ENCODE measurements around the gene TOPAZ1. TPM values are rescaled to one million over a fixed set of nuclear protein-coding genes. Genes with fewer than 3 reads are reported as not detected.
A peak's percentile ranks its signal among the peaks of the same experiment; 100 is the strongest.

TOPAZ1 gene
- total and polyA plus RNA-seq, 2 of the 13 experiments (the other 11 are each of a cell fraction or from before 2014, with no cell fraction given) = not detected

GRCh38 chr3:44359146-44359751 lies 117.6 kb downstream of the TOPAZ1 start (continued):
- TF ChIP-seq AHDC1 (CRISPR knock-in tag; IDR thresholded peaks at IDR 0.05; ENCODE audit: borderline replicate concordance) = peak; percentile 82; the same call in 1 of the 2 replicates
- peak; percentile 33; the same call in 1 of the 2 replicates for TF ChIP-seq ZNF605 (CRISPR knock-in tag; IDR thresholded peaks at IDR 0.05)
- peak; percentile 56 to 94; a peak in 2 of 4 replicates for TF ChIP-seq EP300 (IDR thresholded peaks at IDR 0.05; ENCODE audit: low read depth in 2 of 2, low read length in 2 of 2)
- TF ChIP-seq EP300 (CRISPR knock-in tag; IDR thresholded peaks at IDR 0.05; ENCODE audit: borderline replicate concordance) = peak; percentile 88
- 0 out of 2 replicates have a peak, but pooled peaks have one; percentile 11 for TF ChIP-seq MED13 (CRISPR knock-in tag; IDR thresholded peaks at IDR 0.05)
- no peak for TF ChIP-seq ZFX (CRISPR knock-in tag; IDR thresholded peaks at IDR 0.05; ENCODE audit: low read depth)
- peak; percentile 98 for TF ChIP-seq RARA (CRISPR knock-in tag; IDR thresholded peaks at IDR 0.05)
- TF ChIP-seq NFIC (IDR thresholded peaks at IDR 0.05; ENCODE audit: low read length) = peak; percentile 80
- TF ChIP-seq PCBP1 (IDR thresholded peaks at IDR 0.05; ENCODE audit: borderline replicate concordance, low read depth, low read length) = no peak
- peak; percentile 97 for TF ChIP-seq HNF4A (CRISPR knock-in tag; IDR thresholded peaks at IDR 0.05)
- peak; percentile 97 for TF ChIP-seq HDAC2 (CRISPR knock-in tag; IDR thresholded peaks at IDR 0.05)
- no peak for TF ChIP-seq TCF12 (IDR thresholded peaks at IDR 0.05)
- TF ChIP-seq TCF12 (CRISPR knock-in tag; IDR thresholded peaks at IDR 0.05) = peak; percentile 74; the same call in 1 of the 2 replicates
- TF ChIP-seq ZSCAN9 (CRISPR knock-in tag; IDR thresholded peaks at IDR 0.05; ENCODE audit: borderline replicate concordance) = peak; percentile 85
- peak; percentile 85 for TF ChIP-seq FOXO1 (CRISPR knock-in tag; IDR thresholded peaks at IDR 0.05)
- peak; percentile 59; the same call in 1 of the 2 replicates for TF ChIP-seq ZBTB43 (CRISPR knock-in tag; conservative IDR thresholded peaks at IDR 0.05)
- peak; percentile 29; the same call in 1 of the 2 replicates for TF ChIP-seq ZSCAN21 (CRISPR knock-in tag; IDR thresholded peaks at IDR 0.05; ENCODE audit: borderline replicate concordance)
- 0 out of 2 replicates have a peak, but pooled peaks have one; percentile 35 for TF ChIP-seq ZBTB20 (CRISPR knock-in tag; IDR thresholded peaks at IDR 0.05; ENCODE audit: borderline replicate concordance, low read depth)
- TF ChIP-seq ZFP82 (CRISPR knock-in tag; IDR thresholded peaks at IDR 0.05; ENCODE audit: borderline replicate concordance) = 0 out of 2 replicates have a peak, but pooled peaks have one; percentile 36
- 0 out of 2 replicates have a peak, but pooled peaks have one; percentile 38 for TF ChIP-seq ZNF670 (CRISPR knock-in tag; IDR thresholded peaks at IDR 0.05; ENCODE audit: borderline replicate concordance)
- TF ChIP-seq FIP1L1 (IDR thresholded peaks at IDR 0.05; ENCODE audit: borderline replicate concordance, insufficient read depth, low read depth, low read length) = no peak
- TF ChIP-seq YEATS4 (CRISPR knock-in tag; IDR thresholded peaks at IDR 0.05; ENCODE audit: borderline replicate concordance) = peak; percentile 34; the same call in 1 of the 2 replicates
- TF ChIP-seq PPARG (CRISPR knock-in tag; conservative IDR thresholded peaks at IDR 0.05) = peak; percentile 92
- peak; percentile 59; the same call in 1 of the 2 replicates for TF ChIP-seq ZKSCAN1 (IDR thresholded peaks at IDR 0.05; ENCODE audit: low read length)
- TF ChIP-seq ARHGAP35 (CRISPR knock-in tag; IDR thresholded peaks at IDR 0.05; ENCODE audit: borderline replicate concordance) = no peak

Data from HepG2 (cell line).